ENCODE measurements around the gene KCNA5.

Gene KCNA5

DNA sequence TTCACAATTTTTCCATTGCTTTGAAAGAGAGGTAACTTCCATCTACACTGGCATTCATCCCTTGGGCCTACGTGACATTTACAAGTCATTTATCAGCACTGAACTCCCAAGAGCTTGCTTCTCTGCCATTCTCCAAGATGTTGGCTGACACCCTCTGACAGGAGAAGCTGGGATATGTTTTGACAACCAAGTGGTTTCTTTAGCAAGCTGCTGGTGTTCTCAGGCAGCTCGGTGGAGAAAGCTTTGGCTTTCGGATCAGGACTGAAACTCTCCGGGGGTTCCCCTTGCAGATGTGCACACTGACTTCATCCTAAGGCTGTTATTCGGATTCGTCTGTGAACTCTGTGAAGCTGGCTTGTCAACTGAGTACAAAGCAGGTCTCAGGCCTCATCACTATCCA, 15.7 kb downstream of the KCNA5 start:
- DNase-seq (ENCODE audit: low read depth, low spot score), result no peak
- Histone ChIP-seq H3K27ac (ENCODE audit: low read length) (no peak overlapping the region), H3K27me3 (ENCODE audit: control insufficient read depth, insufficient read depth, low read length) (no peaks in the 10 kb centered on the region), H3K36me3 (ENCODE audit: control insufficient read depth, insufficient read depth, low read length) (no peaks in the 10 kb centered on the region), H3K4me1 (ENCODE audit: control insufficient read depth, insufficient read depth, low read length) (no peaks in the 10 kb centered on the region), H3K4me3 (ENCODE audit: low read length) (no peak overlapping the region), H3K9me3 (ENCODE audit: control insufficient read depth, insufficient read depth, low read length) (no peaks in the 10 kb centered on the region)
- WGBS (ENCODE audit: insufficient coverage, insufficient read length), result no CpG with 5 or more reads among the region's 6 CpGs

DNA sequence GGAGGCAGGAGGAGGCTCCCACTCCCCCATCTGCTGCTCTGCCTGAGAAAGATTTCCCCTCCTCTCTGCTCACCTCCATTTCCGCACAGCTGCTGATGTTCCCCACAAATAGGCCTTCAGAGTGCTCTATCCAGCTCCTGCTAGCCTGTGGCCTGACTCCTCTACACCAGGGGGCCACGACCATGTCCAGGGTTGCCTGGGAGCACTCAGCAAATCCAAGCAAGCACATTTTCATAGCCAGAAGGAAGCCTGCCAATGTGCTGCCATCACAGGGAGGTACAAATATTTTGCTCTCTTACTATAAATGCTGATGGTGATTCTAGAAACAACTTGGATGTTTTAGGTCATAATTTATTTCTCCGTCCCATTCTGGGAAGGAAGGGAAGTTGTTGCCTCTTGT, 17.3 kb downstream of the KCNA5 start:
- no peaks in the 10 kb centered on the region for H3K4me1 ChIP-seq (ENCODE audit: control insufficient read depth, insufficient read depth, low read length)
- no peaks in the 10 kb centered on the region for H3K27me3 ChIP-seq (ENCODE audit: control insufficient read depth, insufficient read depth, low read length)
- DNase-seq (ENCODE audit: low read depth, low spot score), result no peak
- H3K9me3 ChIP-seq (ENCODE audit: control insufficient read depth, insufficient read depth, low read length), result no peaks in the 10 kb centered on the region
- H3K36me3 ChIP-seq (ENCODE audit: control insufficient read depth, insufficient read depth, low read length), result no peaks in the 10 kb centered on the region
- H3K27ac ChIP-seq (ENCODE audit: low read length), result no peak overlapping the region
- WGBS (ENCODE audit: insufficient coverage, insufficient read length), result no CpG with 5 or more reads among the region's 3 CpGs
- no peak overlapping the region for H3K4me3 ChIP-seq (ENCODE audit: low read length)

DNA sequence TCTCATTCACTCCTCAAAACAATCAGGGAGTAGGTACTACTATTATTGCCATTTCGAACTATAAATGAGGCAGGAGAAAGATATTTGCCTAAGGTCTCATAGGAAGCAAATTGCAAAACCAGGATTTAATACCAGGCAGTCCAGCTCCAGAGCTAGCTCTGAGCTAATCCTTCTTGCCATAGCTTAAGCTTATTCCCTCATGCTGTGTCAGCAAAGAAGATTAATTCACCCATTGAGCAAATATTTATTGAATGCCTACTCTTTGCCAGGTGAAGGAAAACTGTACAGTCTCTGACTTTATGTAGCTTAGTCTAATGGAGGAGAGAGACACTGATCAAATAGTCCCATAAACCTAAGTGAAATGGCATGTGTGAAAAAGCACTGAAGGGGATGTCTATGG, 19.5 kb downstream of the KCNA5 start:
- no peaks in the 10 kb centered on the region for H3K27me3 ChIP-seq (ENCODE audit: control insufficient read depth, insufficient read depth, low read length)
- H3K36me3 ChIP-seq (ENCODE audit: control insufficient read depth, insufficient read depth, low read length), result no peaks in the 10 kb centered on the region
- H3K4me3 ChIP-seq (ENCODE audit: low read length), result no peak overlapping the region
- no peak overlapping the region for H3K27ac ChIP-seq (ENCODE audit: low read length)
- no peaks in the 10 kb centered on the region for H3K4me1 ChIP-seq (ENCODE audit: control insufficient read depth, insufficient read depth, low read length)
- H3K9me3 ChIP-seq (ENCODE audit: control insufficient read depth, insufficient read depth, low read length), result no peaks in the 10 kb centered on the region
- no peak for DNase-seq (ENCODE audit: low read depth, low spot score)
- no CpG with 5 or more reads among the region's 1 CpG for WGBS (ENCODE audit: insufficient coverage, insufficient read length)

GRCh38 chr12:5064913-5065490, 21.3 kb downstream of the KCNA5 start:
- no peak for DNase-seq (ENCODE audit: low read depth, low spot score)
- H3K9me3 ChIP-seq (ENCODE audit: control insufficient read depth, insufficient read depth, low read length), result no peaks in the 10 kb centered on the region
- no peaks in the 10 kb centered on the region for H3K36me3 ChIP-seq (ENCODE audit: control insufficient read depth, insufficient read depth, low read length)
- no peaks in the 10 kb centered on the region for H3K4me1 ChIP-seq (ENCODE audit: control insufficient read depth, insufficient read depth, low read length)
- H3K27me3 ChIP-seq (ENCODE audit: control insufficient read depth, insufficient read depth, low read length), result no peaks in the 10 kb centered on the region
- H3K27ac ChIP-seq (ENCODE audit: low read length), result no peak overlapping the region
- no CpG with 5 or more reads among the region's 3 CpGs for WGBS (ENCODE audit: insufficient coverage, insufficient read length)
- H3K4me3 ChIP-seq (ENCODE audit: low read length), result no peak overlapping the region

DNA sequence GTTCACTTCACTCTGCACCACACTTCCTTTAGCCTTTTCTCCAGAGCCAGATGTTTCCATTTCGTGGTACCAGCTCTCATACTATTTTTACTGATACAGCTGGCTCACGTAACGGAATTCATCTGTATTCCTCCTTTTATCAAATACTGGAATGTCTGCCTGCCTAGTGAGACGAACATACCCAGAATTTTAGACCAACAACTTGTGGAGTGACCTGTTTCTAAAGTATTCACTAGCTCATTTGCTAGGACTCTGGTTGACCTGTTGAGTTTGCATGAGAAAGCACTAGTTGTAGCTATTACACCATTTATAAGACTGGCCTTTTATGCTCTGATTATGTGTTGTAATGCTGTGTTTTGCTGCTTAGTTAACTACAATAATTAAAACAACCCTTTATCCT, 22.6 kb downstream of the KCNA5 start:
- no peak for DNase-seq (ENCODE audit: low read depth, low spot score)
- Histone ChIP-seq H3K36me3 (ENCODE audit: control insufficient read depth, insufficient read depth, low read length) (no peaks in the 10 kb centered on the region), H3K9me3 (ENCODE audit: control insufficient read depth, insufficient read depth, low read length) (no peaks in the 10 kb centered on the region), H3K4me3 (ENCODE audit: low read length) (no peak overlapping the region), H3K27ac (ENCODE audit: low read length) (no peak overlapping the region), H3K27me3 (ENCODE audit: control insufficient read depth, insufficient read depth, low read length) (no peaks in the 10 kb centered on the region), H3K4me1 (ENCODE audit: control insufficient read depth, insufficient read depth, low read length) (no peaks in the 10 kb centered on the region)
- no CpG with 5 or more reads among the region's 4 CpGs for WGBS (ENCODE audit: insufficient coverage, insufficient read length)

GRCh38 chr12:5068126-5068525, 24.4 kb downstream of the KCNA5 start:
- no peak for DNase-seq (ENCODE audit: low read depth, low spot score)
- H3K27ac ChIP-seq (ENCODE audit: low read length), result no peak overlapping the region
- no peak overlapping the region for H3K4me3 ChIP-seq (ENCODE audit: low read length)
- H3K27me3 ChIP-seq (ENCODE audit: control insufficient read depth, insufficient read depth, low read length), result no peaks in the 10 kb centered on the region
- WGBS (ENCODE audit: insufficient coverage, insufficient read length), result no CpG with 5 or more reads among the region's 2 CpGs
- no peaks in the 10 kb centered on the region for H3K36me3 ChIP-seq (ENCODE audit: control insufficient read depth, insufficient read depth, low read length)
- no peaks in the 10 kb centered on the region for H3K9me3 ChIP-seq (ENCODE audit: control insufficient read depth, insufficient read depth, low read length)
- no peaks in the 10 kb centered on the region for H3K4me1 ChIP-seq (ENCODE audit: control insufficient read depth, insufficient read depth, low read length)

DNA sequence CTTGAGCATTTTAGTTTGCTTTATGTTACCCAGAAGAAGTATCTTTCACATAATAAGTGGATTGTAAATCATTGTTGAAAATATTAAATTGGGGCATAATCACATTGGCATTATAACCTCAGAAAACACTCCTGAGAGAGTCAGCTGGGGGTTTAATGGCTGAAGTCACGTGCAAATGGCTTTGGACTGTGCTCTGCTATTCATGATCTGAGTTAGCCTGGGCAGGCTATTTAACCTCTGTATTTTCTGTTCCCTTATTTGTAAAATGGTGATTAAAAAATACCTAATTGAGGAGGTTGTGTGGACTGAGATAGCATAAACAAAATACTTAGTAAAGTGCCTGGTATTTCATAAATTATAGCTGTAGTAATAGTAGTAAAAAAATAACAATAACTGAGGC, 24.9 kb downstream of the KCNA5 start:
- H3K9me3 ChIP-seq (ENCODE audit: control insufficient read depth, insufficient read depth, low read length), result no peaks in the 10 kb centered on the region
- no peak for DNase-seq (ENCODE audit: low read depth, low spot score)
- H3K4me3 ChIP-seq (ENCODE audit: low read length), result no peak overlapping the region
- no peak overlapping the region for H3K27ac ChIP-seq (ENCODE audit: low read length)
- WGBS (ENCODE audit: insufficient coverage, insufficient read length), result no CpG with 5 or more reads among the region's 1 CpG
- no peaks in the 10 kb centered on the region for H3K4me1 ChIP-seq (ENCODE audit: control insufficient read depth, insufficient read depth, low read length)
- no peaks in the 10 kb centered on the region for H3K36me3 ChIP-seq (ENCODE audit: control insufficient read depth, insufficient read depth, low read length)
- no peaks in the 10 kb centered on the region for H3K27me3 ChIP-seq (ENCODE audit: control insufficient read depth, insufficient read depth, low read length)

DNA sequence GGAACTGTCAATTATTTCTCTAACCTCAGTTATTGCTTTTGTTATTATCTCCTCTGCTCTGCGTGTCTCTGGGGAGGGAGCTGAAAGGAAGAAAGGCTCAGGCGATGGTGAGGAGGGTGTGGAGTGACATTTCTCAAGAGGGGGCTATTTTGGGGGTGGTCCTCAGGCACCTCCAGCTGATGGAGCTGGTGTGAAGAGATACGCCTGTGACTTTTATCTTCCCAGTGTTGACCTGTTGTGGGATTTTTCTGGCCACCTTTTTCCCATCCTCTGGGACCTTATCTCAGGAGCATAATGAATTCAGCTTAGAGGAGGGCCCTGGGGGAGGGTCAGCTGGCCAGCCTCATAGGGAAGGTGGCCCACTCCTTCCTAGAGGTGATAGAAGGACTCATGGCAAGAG, 26.4 kb downstream of the KCNA5 start:
- Histone ChIP-seq H3K27me3 (ENCODE audit: control insufficient read depth, insufficient read depth, low read length) (no peaks in the 10 kb centered on the region), H3K4me3 (ENCODE audit: low read length) (no peak overlapping the region), H3K36me3 (ENCODE audit: control insufficient read depth, insufficient read depth, low read length) (no peaks in the 10 kb centered on the region), H3K4me1 (ENCODE audit: control insufficient read depth, insufficient read depth, low read length) (no peaks in the 10 kb centered on the region; the same call in 1 of the 2 replicates), H3K9me3 (ENCODE audit: control insufficient read depth, insufficient read depth, low read length) (no peaks in the 10 kb centered on the region), H3K27ac (ENCODE audit: low read length) (no peak overlapping the region)
- DNase-seq (ENCODE audit: low read depth, low spot score), result no peak
- WGBS (ENCODE audit: insufficient coverage, insufficient read length), result no CpG with 5 or more reads among the region's 3 CpGs

GRCh38 chr12:5071496-5071895, 27.8 kb downstream of the KCNA5 start:
- no peaks in the 10 kb centered on the region for H3K27me3 ChIP-seq (ENCODE audit: control insufficient read depth, insufficient read depth, low read length)
- H3K4me1 ChIP-seq (ENCODE audit: control insufficient read depth, insufficient read depth, low read length), result no peaks in the 10 kb centered on the region; the same call in 1 of the 2 replicates
- no peak overlapping the region for H3K4me3 ChIP-seq (ENCODE audit: low read length)
- DNase-seq (ENCODE audit: low read depth, low spot score), result no peak
- no peaks in the 10 kb centered on the region for H3K36me3 ChIP-seq (ENCODE audit: control insufficient read depth, insufficient read depth, low read length)
- H3K27ac ChIP-seq (ENCODE audit: low read length), result no peak overlapping the region
- H3K9me3 ChIP-seq (ENCODE audit: control insufficient read depth, insufficient read depth, low read length), result no peaks in the 10 kb centered on the region
- no CpG with 5 or more reads among the region's 4 CpGs for WGBS (ENCODE audit: insufficient coverage, insufficient read length)

DNA sequence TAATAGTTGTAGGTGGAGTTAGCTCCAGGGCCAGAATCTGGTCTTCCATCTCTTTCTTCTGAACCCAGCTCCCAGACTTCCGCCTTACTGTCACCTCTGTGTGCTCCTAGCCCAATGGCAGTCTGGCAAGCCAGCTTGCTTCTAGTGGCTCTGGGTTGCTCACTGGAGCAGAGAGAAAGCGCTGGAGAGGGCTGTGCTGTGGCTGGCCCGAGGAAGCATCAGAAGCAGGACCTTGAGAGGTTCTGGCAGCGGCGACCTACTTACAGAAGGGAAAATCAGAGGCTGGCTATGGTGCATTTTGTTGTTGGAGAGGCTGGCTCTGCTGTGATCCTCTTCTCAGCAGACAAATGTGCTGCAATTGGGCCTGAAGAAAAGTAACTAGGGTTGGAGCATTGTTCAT, 28.6 kb downstream of the KCNA5 start:
- WGBS (ENCODE audit: insufficient coverage, insufficient read length), result no CpG with 5 or more reads among the region's 5 CpGs
- Histone ChIP-seq H3K27me3 (ENCODE audit: control insufficient read depth, insufficient read depth, low read length) (no peaks in the 10 kb centered on the region), H3K4me3 (ENCODE audit: low read length) (no peak overlapping the region), H3K27ac (ENCODE audit: low read length) (no peak overlapping the region), H3K9me3 (ENCODE audit: control insufficient read depth, insufficient read depth, low read length) (no peaks in the 10 kb centered on the region), H3K36me3 (ENCODE audit: control insufficient read depth, insufficient read depth, low read length) (no peaks in the 10 kb centered on the region), H3K4me1 (ENCODE audit: control insufficient read depth, insufficient read depth, low read length) (no peaks in the 10 kb centered on the region; the same call in 1 of the 2 replicates)
- no peak for DNase-seq (ENCODE audit: low read depth, low spot score)

DNA sequence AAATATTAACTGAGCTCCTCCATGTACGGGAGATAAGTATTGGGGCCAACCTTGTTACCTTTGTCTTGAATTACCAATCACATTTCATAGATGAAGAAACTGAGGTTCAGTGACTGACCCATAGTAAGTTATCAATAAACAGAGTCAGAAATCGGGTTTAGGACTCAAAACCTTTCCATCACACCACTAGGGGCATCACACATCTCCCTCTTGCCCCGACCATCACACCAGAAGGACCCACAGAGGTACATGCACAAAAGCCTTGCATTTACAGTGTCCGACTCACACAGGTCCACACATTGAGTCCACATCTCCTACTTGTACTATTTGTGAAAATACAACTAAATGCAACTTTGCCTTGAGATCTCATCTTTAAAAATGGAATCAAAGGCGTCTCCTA, 29.4 kb downstream of the KCNA5 start:
- Histone ChIP-seq H3K4me3 (ENCODE audit: low read length) (no peak overlapping the region), H3K9me3 (ENCODE audit: control insufficient read depth, insufficient read depth, low read length) (no peaks in the 10 kb centered on the region), H3K27me3 (ENCODE audit: control insufficient read depth, insufficient read depth, low read length) (no peaks in the 10 kb centered on the region), H3K4me1 (ENCODE audit: control insufficient read depth, insufficient read depth, low read length) (no peaks in the 10 kb centered on the region; the same call in 1 of the 2 replicates), H3K36me3 (ENCODE audit: control insufficient read depth, insufficient read depth, low read length) (no peaks in the 10 kb centered on the region), H3K27ac (ENCODE audit: low read length) (no peak overlapping the region)
- WGBS (ENCODE audit: insufficient coverage, insufficient read length), result no CpG with 5 or more reads among the region's 5 CpGs
- no peak for DNase-seq (ENCODE audit: low read depth, low spot score)

All from iPS DF 6.9 (cell line).